GM20431 (cell line): ENCODE data around the gene OR2J2.
"Not testable (repeated sequence)": the region's sequence is repeated elsewhere in the genome, so short reads cannot be mapped to it uniquely, and the experiment has no call there.

Source experiments
- in situ Hi-C: fragments of 300-500 bp; cut with MseI, MboI; formaldehyde crosslinking; loops from one replicate; pipeline ENCODE4 v1.15.0; 2020; ENCODE audit warnings: low sequenced_read_pairs; ENCODE audit not compliant: unreplicated experiment

The OR2J2 gene

GRCh38 chr6:29170607-29171006, at the start of gene OR2J2:
OR2J2 (plus strand) TSS chr6:29170907; CDS start chr6:29173636, 2,729 bp downstream.
- in situ Hi-C loops = not testable (repeated sequence)

- in situ Hi-C loops = no loop called here
These were observed 41.2 kb upstream of the OR2J2 start for GRCh38 chr6:29129326-29130012.

GRCh38 chr6:29130644-29131043, 40.1 kb upstream of the OR2J2 start:
- in situ Hi-C loops = no loop called here

- in situ Hi-C loops = no loop called here
These were observed 39.0 kb upstream of the OR2J2 start for GRCh38 chr6:29131691-29132090.

GRCh38 chr6:29137724-29138123, 33.0 kb upstream of the OR2J2 start:
- in situ Hi-C loops = no loop called here

- in situ Hi-C loops = no loop called here
These were observed 29.1 kb upstream of the OR2J2 start for GRCh38 chr6:29141606-29142005.

GRCh38 chr6:29142309-29142708, 28.4 kb upstream of the OR2J2 start:
- in situ Hi-C loops = no loop called here

GRCh38 chr6:29146179-29146578, 24.5 kb upstream of the OR2J2 start:
- in situ Hi-C loops = no loop called here

- in situ Hi-C loops = no loop called here
These were observed 23.6 kb upstream of the OR2J2 start for GRCh38 chr6:29147074-29147473.

GRCh38 chr6:29149444-29149843, 21.3 kb upstream of the OR2J2 start:
- in situ Hi-C loops = not testable (repeated sequence)

GRCh38 chr6:29153083-29153482, 17.6 kb upstream of the OR2J2 start:
- in situ Hi-C loops = no loop called here

GRCh38 chr6:29155182-29155581, 15.5 kb upstream of the OR2J2 start:
- in situ Hi-C loops = not testable (repeated sequence)

- in situ Hi-C loops = not testable (repeated sequence)
These were observed 10.8 kb upstream of the OR2J2 start for GRCh38 chr6:29159922-29160321.

GRCh38 chr6:29165571-29165970, 5.1 kb upstream of the OR2J2 start:
- in situ Hi-C loops = not testable (repeated sequence)

GRCh38 chr6:29171736-29172135, 1.0 kb downstream of the OR2J2 start:
- in situ Hi-C loops = no loop called here

GRCh38 chr6:29183594-29183993, 12.9 kb downstream of the OR2J2 start:
- in situ Hi-C loops = no loop called here

GRCh38 chr6:29188659-29189058, 18.0 kb downstream of the OR2J2 start:
- in situ Hi-C loops = not testable (repeated sequence)

GRCh38 chr6:29200767-29201662, 30.3 kb downstream of the OR2J2 start:
- in situ Hi-C loops = no loop called here

GRCh38 chr6:29201966-29202365, 31.3 kb downstream of the OR2J2 start:
- in situ Hi-C loops = no loop called here

GRCh38 chr6:29211488-29211887, 40.8 kb downstream of the OR2J2 start:
- in situ Hi-C loops = no loop called here

GRCh38 chr6:29216528-29216927, 45.8 kb downstream of the OR2J2 start:
- in situ Hi-C loops = no loop called here
